ENCODE data around the gene TMEM39A. TPM values are rescaled to one million over a fixed set of nuclear protein-coding genes. Genes with fewer than 3 reads are reported as not detected.

Gene TMEM39A
- total and polyA plus RNA-seq, 4 donors: 4.7 to 69.2 (median 17.5) TPM

GRCh38 chr3:119498186-119499011, 35.0 kb upstream of the TMEM39A start, which contains the start of gene TIMMDC1 (continued):
- TF ChIP-seq ZBTB33 (IDR thresholded peaks at IDR 0.05) (peak; percentile 53), HNF4G (IDR thresholded peaks at IDR 0.05) (peak; percentile 72), JUND (IDR thresholded peaks at IDR 0.05) (peak in 1 of 2 donors; percentile 18), FOXA2 (IDR thresholded peaks at IDR 0.05) (no peak), NR2F2 (IDR thresholded peaks at IDR 0.05) (peak; percentile 99), TAF1 (conservative IDR thresholded peaks at IDR 0.05) (peak; percentile 66), FOXA1 (IDR thresholded peaks at IDR 0.05) (no peak), CTCF (IDR thresholded peaks at IDR 0.05; ENCODE audit: low read depth, low read length, missing input control) (no peak), EGR1 (IDR thresholded peaks at IDR 0.05; ENCODE audit: low read depth in 2 of 2) (peak in 1 of 2 donors; percentile 40)

GRCh38 chr3:119497820-119498185, 34.4 kb upstream of the TMEM39A start:
- Histone ChIP-seq H3K9ac (ENCODE audit: low read depth in 1 of 2, low read length in 2 of 2) (peak overlapping the region; percentile 54 to 81), H3K27me3 (ENCODE audit: control insufficient read depth in 4 of 4, insufficient read depth in 4 of 4, low read length in 3 of 4) (no peaks in the 10 kb centered on the region), H3K4me1 (ENCODE audit: control insufficient read depth in 4 of 4, insufficient read depth in 4 of 4, low read length in 3 of 4) (peaks cover 2 to 34% (median 22%) of the 10 kb centered on the region in 4 donors), H3K4me3 (ENCODE audit: low read depth in 1 of 3, low read length in 3 of 3) (peak overlapping the region; percentile 79 to 100 (median 92)), H3K9me3 (ENCODE audit: control insufficient read depth in 4 of 4, low read length in 3 of 4) (no peaks in the 10 kb centered on the region), H3K36me3 (ENCODE audit: control insufficient read depth in 4 of 4, insufficient read depth in 3 of 4, low read depth in 1 of 4, low read length in 3 of 4) (peaks cover 0 to 1% (median under 1%) of the 10 kb centered on the region in 4 donors), H3K27ac (ENCODE audit: low read depth in 1 of 2, low read length in 2 of 2) (peak overlapping the region; percentile 90 to 98)
- WGBS: 3% methylated on average over 8 of the region's 8 CpGs
- peak; percentile 45 for DNase-seq (ENCODE audit: low spot score)
- TF ChIP-seq EGR1 (IDR thresholded peaks at IDR 0.05; ENCODE audit: low read depth in 2 of 2) (peak in 1 of 2 donors; percentile 4), ZBTB33 (IDR thresholded peaks at IDR 0.05) (no peak)

GRCh38 chr3:119494597-119494996, 31.2 kb upstream of the TMEM39A start:
- Histone ChIP-seq H3K4me3 (ENCODE audit: low read depth in 1 of 3, low read length in 3 of 3) (no peak overlapping the region), H3K27me3 (ENCODE audit: control insufficient read depth in 4 of 4, insufficient read depth in 4 of 4, low read length in 3 of 4) (no peaks in the 10 kb centered on the region), H3K36me3 (ENCODE audit: control insufficient read depth in 4 of 4, insufficient read depth in 3 of 4, low read depth in 1 of 4, low read length in 3 of 4) (peaks cover 3 to 9% (median 7%) of the 10 kb centered on the region in 4 donors), H3K4me1 (ENCODE audit: control insufficient read depth in 4 of 4, insufficient read depth in 4 of 4, low read length in 3 of 4) (peaks cover 2 to 22% (median 12%) of the 10 kb centered on the region in 4 donors), H3K27ac (ENCODE audit: low read depth in 1 of 2, low read length in 2 of 2) (no peak overlapping the region), H3K9ac (ENCODE audit: low read depth in 1 of 2, low read length in 2 of 2) (no peak overlapping the region), H3K9me3 (ENCODE audit: control insufficient read depth in 4 of 4, low read length in 3 of 4) (no peaks in the 10 kb centered on the region)
- DNase-seq (ENCODE audit: low spot score): no peak
- WGBS: 89% methylated on average over 2 of the region's 2 CpGs
- TF ChIP-seq ATF3 (IDR thresholded peaks at IDR 0.05) (no peak), JUND (IDR thresholded peaks at IDR 0.05) (no peak), HNF4A (conservative IDR thresholded peaks at IDR 0.05) (no peak), SP1 (IDR thresholded peaks at IDR 0.05) (no peak), RXRA (IDR thresholded peaks at IDR 0.05) (no peak), FOXA2 (IDR thresholded peaks at IDR 0.05) (no peak), EGR1 (IDR thresholded peaks at IDR 0.05; ENCODE audit: low read depth in 2 of 2) (no peak), MAX (IDR thresholded peaks at IDR 0.05) (no peak), ZBTB33 (IDR thresholded peaks at IDR 0.05) (no peak), RAD21 (IDR thresholded peaks at IDR 0.05) (no peak), NR2F2 (IDR thresholded peaks at IDR 0.05) (no peak), TAF1 (conservative IDR thresholded peaks at IDR 0.05) (no peak), FOXA1 (IDR thresholded peaks at IDR 0.05) (no peak), REST (IDR thresholded peaks at IDR 0.05) (no peak)

All from liver (tissue), 9 donors.